Measurements from ENCODE around the gene RBFOX1.

Gene RBFOX1

DNA sequence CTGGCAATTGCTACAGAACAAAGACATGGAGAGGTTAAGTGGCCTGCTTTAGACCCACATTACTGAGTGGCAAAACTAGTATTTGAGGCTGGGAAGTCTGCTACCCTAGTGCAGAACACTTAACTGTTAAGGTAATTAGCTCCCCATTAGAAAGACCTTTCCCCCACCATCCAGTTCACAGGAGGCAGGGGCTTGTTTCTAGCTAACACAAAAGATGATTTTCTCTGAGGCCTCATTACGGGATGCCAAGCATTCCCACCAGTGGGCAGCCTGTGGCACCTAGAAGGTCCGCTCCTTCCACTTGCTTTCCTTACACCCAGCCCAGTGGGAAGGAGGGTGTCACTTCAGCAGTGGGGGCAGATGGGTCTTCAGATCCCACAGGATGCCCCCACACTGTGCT is 99.1 kb downstream of the RBFOX1 start:
- no peak for DNase-seq (ENCODE audit: low read depth in 2 of 2)
- TF ChIP-seq CTCF (IDR thresholded peaks at IDR 0.05; ENCODE audit: low read depth, low read length) = no peak
- no peak overlapping the region for H3K4me3 ChIP-seq (replicated peaks in 1 of 2; ENCODE audit: low read depth in 2 of 2, low read length in 2 of 2)

- DNase-seq (ENCODE audit: low read depth in 2 of 2) = no peak
- no peak overlapping the region for H3K4me3 ChIP-seq (replicated peaks in 1 of 2; ENCODE audit: low read depth in 2 of 2, low read length in 2 of 2)
- TF ChIP-seq CTCF (IDR thresholded peaks at IDR 0.05; ENCODE audit: low read depth, low read length) = no peak
Observed at GRCh38 chr16:7436306-7436705, 103.7 kb downstream of the RBFOX1 start.

GRCh38 chr16:7437135-7437804 is 104.6 kb downstream of the RBFOX1 start:
- TF ChIP-seq CTCF (IDR thresholded peaks at IDR 0.05; ENCODE audit: low read depth, low read length) = no peak
- no peak for DNase-seq (ENCODE audit: low read depth in 2 of 2)
- H3K4me3 ChIP-seq (replicated peaks in 1 of 2; ENCODE audit: low read depth in 2 of 2, low read length in 2 of 2) = no peak overlapping the region

DNA sequence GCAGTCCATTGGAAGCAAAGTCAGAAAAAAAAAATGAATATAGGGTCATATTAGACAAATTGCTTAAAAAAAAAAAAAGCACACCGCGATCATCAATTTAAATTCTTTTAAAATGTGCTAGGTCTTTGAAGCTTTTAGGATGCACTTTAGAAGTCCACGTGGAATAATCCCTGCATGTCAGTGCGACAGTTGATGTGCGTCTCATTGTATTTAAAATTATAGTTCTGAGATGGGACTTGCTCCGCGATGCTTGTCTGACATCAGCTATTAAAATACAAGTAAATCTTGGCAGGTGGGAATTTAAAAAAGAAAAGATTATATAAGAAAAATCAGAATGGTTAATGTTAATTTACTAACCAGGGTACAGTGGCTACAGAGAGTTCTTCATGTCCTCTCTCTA is 105.2 kb downstream of the RBFOX1 start:
- H3K4me3 ChIP-seq (replicated peaks in 1 of 2; ENCODE audit: low read depth in 2 of 2, low read length in 2 of 2) = no peak overlapping the region
- no peak for DNase-seq (ENCODE audit: low read depth in 2 of 2)
- no peak for TF ChIP-seq CTCF (IDR thresholded peaks at IDR 0.05; ENCODE audit: low read depth, low read length)

DNA sequence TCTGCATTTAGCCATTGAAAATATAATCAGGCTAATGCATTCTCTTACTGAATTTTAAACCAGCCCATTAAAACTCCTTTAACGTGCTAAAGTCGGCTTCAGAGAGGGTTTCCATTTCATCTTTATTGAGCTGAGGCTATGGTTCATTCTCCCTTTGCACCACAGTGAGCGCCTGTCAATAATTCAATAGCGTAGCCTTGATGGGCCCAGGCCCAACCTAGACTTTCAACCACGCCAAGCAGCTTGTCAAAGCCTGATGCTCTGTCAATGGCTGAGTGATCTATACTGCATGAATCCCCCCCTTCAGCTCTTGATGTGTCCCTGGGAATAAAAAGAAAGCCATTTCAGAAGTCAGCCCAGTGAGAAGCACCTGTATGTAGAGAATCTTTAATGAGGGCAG is 106.0 kb downstream of the RBFOX1 start:
- DNase-seq (ENCODE audit: low read depth in 2 of 2) = no peak
- no peak overlapping the region for H3K4me3 ChIP-seq (replicated peaks in 1 of 2; ENCODE audit: low read depth in 2 of 2, low read length in 2 of 2)
- TF ChIP-seq CTCF (IDR thresholded peaks at IDR 0.05; ENCODE audit: low read depth, low read length) = no peak

DNA sequence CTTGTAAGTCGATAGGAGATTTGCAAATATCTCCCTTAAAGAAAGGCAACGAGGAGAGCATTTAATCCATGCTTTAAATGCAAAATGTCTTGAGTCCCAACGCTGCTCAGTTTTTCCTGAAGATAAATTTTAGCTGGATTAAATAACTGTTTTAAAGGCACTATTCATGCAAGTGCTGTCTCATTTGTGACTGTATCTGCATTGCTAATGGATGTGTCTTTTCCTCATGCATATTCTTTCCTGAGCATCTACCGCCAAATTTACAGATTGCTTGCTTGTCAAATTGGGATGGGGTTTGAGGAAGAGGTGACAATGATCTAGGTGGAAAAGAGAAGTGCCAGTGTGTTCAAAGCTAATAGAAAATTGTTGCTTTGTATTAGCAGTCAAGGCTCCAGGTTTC is 106.9 kb downstream of the RBFOX1 start:
- no peak for DNase-seq (ENCODE audit: low read depth in 2 of 2)
- TF ChIP-seq CTCF (IDR thresholded peaks at IDR 0.05; ENCODE audit: low read depth, low read length) = no peak
- H3K4me3 ChIP-seq (replicated peaks in 1 of 2; ENCODE audit: low read depth in 2 of 2, low read length in 2 of 2) = no peak overlapping the region

- no peak for DNase-seq (ENCODE audit: low read depth in 2 of 2)
- H3K4me3 ChIP-seq (replicated peaks in 1 of 2; ENCODE audit: low read depth in 2 of 2, low read length in 2 of 2) = no peak overlapping the region
- TF ChIP-seq CTCF (IDR thresholded peaks at IDR 0.05; ENCODE audit: low read depth, low read length) = no peak
Observed at GRCh38 chr16:7440886-7441400, 108.3 kb downstream of the RBFOX1 start.
